GM12865 (cell line): ENCODE measurements around the gene SMAD7.
"Not testable (repeated sequence)": the region's sequence is repeated elsewhere in the genome, so short reads cannot be mapped to it uniquely, and the experiment has no call there.

Experiments
- DNase-seq: peaks from one replicate; pipeline ENCODE4 v3.0.0; 2010; ENCODE audit warnings: low read depth
- H3K4me3 ChIP-seq: 2 replicates; pipeline ENCODE4 v1.5.1; 2011; ENCODE audit warnings: mild to moderate bottlenecking, low read depth, low read length, control low read depth
- TF ChIP-seq, protein P1 (sequence below): IDR thresholded peaks from 2 replicates; pipeline ENCODE4 v1.5.1; 2011; ENCODE audit warnings: low read length, control low read depth, low read depth, inconsistent platforms; ENCODE audit not compliant: insufficient read depth; ENCODE audit errors: missing control alignments

Gene SMAD7

DNA sequence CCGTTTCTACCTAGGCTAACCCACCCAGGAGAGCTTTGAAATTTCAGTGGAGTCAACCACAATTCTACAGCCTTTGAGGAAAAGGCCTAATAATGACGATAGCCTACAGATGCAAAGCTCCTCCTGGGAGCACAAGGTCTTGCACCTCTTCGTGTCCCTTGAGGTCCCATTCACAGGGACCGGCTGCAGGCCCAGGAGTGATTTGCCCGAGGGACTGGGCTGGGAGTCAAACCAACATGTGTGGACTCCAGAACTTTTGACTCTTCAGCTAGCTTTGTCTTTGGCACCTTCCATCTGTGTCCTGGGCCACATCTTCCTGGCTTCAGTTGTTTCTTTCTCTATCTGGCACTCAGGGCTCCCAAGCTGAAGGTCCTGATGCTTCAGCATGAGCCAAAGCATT, 76.5 kb downstream of the SMAD7 start:
- DNase-seq, result no peak
- H3K4me3 ChIP-seq, result no peak overlapping the region
- TF ChIP-seq, protein P1, sequence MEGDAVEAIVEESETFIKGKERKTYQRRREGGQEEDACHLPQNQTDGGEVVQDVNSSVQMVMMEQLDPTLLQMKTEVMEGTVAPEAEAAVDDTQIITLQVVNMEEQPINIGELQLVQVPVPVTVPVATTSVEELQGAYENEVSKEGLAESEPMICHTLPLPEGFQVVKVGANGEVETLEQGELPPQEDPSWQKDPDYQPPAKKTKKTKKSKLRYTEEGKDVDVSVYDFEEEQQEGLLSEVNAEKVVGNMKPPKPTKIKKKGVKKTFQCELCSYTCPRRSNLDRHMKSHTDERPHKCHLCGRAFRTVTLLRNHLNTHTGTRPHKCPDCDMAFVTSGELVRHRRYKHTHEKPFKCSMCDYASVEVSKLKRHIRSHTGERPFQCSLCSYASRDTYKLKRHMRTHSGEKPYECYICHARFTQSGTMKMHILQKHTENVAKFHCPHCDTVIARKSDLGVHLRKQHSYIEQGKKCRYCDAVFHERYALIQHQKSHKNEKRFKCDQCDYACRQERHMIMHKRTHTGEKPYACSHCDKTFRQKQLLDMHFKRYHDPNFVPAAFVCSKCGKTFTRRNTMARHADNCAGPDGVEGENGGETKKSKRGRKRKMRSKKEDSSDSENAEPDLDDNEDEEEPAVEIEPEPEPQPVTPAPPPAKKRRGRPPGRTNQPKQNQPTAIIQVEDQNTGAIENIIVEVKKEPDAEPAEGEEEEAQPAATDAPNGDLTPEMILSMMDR, result no peak

DNA sequence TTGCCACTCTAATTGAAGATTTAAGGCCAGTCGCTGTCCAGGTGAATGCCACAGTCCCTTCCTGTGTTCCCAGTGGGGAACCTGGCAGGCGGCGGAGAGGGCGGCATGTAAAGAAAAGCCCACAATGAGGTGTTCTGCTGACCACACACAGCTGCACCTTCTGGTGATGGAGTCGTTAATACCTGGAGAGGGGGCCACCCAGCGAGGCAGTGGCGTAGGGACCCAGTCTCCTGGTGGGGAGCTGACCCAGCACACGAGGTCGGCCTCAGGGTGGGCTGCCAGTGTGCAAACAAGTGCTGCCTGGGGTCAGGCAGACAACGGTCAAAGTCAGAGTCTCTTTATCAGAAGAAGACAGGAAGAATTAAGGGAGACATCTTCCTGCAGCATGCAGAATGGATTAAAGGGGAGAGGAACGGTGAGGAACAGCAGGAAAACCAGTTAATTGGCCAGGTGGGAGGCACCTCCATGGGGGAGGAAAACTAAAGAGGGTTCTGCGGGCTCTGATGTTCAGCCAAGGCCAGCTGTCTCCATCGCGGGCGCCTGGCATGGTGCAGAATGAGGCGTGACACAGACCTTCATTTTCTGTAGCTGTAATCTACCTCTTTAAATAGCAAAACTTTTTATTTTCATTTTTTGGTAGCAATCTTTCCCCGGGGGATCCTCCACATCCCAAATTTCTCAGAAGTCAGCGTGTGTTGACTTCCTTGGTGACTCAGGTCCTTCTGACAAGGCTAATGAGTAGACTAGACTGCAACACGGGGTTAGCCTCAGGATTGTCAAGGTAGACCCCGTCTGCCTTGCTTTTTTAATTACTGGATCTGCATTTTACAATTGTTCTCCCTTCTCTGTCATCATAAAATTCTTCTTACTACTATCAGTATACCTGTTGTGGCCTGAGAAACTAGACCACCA, 78.3 kb downstream of the SMAD7 start:
- DNase-seq, result no peak
- TF ChIP-seq, protein P1, result no peak

DNA sequence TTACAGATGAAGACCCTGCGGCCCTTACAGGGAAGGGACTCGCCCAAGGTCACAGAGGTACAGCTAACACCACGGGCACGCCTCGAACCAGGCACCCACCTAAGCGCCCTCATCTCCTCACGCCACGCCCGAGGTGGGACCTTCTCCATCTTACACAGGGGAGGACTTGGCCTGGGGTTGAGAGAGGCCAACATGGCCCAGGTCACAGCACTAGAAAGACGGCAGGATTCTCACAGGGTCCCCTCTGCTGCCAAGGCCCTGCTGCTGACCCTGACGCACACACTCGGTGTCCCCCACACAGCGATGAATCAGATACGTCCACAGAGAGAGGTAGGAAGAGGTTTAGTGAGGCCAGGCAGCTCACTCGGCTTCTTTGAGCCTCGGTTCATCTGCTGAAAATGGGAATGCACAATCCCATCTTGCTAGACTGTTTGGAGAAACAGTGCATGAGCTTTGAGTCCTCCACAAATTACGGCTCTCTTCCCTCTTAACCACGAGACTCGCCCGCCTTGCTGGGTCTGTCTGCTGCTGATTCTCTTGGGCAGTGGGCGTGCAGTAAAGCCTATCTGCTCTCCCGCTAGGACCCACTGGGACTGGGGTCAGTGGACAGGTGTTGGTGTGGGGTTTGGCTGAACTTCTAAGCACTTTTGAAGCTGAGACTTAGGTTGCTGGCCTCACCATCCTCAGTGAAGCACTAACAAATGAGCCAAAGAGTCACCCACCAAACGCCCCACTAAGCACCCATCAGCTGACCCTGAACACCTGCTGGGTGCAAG, 79.2 kb downstream of the SMAD7 start:
- TF ChIP-seq, protein P1, result no peak
- no peak overlapping the region for H3K4me3 ChIP-seq
- DNase-seq, result no peak

More for the DNA sequence above, 78.3 kb downstream of the SMAD7 start:
- no peak overlapping the region for H3K4me3 ChIP-seq

DNA sequence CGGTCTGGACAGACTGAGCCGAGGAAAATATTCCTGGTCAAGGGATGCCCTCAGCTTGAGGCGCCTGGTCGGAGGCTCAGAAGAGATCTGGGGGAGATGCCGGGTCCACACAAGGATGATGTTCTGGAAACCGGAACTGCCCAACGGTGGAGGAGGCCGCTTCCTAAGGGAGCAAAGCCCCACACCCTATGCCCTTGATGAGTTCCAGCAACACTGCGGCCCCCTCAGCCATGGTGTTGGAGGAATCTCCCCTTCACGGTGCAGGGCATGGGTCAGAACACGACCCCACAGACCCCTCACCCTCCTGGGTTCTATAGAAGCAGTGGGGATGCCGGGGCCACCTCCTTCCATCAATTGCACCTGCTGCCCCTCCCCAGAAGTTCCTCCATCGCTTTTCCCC, 79.8 kb downstream of the SMAD7 start:
- not testable (repeated sequence) for DNase-seq, H3K4me3 ChIP-seq
